Immature natural killer cell (primary cell): ENCODE results near the gene DSCAML1. TPM values are rescaled to one million over a fixed set of nuclear protein-coding genes. Genes with fewer than 3 reads are reported as not detected.
"Not testable (repeated sequence)": the region's sequence is repeated elsewhere in the genome, so short reads cannot be mapped to it uniquely, and the experiment has no call there.

Experiments
- DNase-seq, 3 donors: peaks; one replicate each; pipeline ENCODE4 v3.0.0; 2022; ENCODE audit warnings: mixed read lengths in 1 of 3
- H3K27ac Mint-ChIP-seq, 6 donors: one replicate each; pipeline ENCODE4 v1.8.0; 2020; ENCODE audit warnings: mixed read lengths in 6 of 6, mild to moderate bottlenecking in 5 of 6, inconsistent platforms in 4 of 6, moderate library complexity in 3 of 6
- H3K27me3 Mint-ChIP-seq, 3 donors: one replicate each; pipeline ENCODE4 v1.8.0; 2020 to 2021; ENCODE audit warnings: low read depth in 3 of 3, mild to moderate bottlenecking in 3 of 3, mixed read lengths in 3 of 3, moderate library complexity in 3 of 3, inconsistent platforms in 1 of 3
- H3K36me3 Mint-ChIP-seq, 3 donors: one replicate each; pipeline ENCODE4 v1.8.0; 2020; ENCODE audit warnings: mixed read lengths in 3 of 3, inconsistent platforms in 2 of 3, mild to moderate bottlenecking in 2 of 3
- H3K4me1 Mint-ChIP-seq, 2 donors: one replicate each; pipeline ENCODE4 v1.8.0; 2020; ENCODE audit warnings: inconsistent platforms in 2 of 2, mild to moderate bottlenecking in 2 of 2, mixed read lengths in 2 of 2, moderate library complexity in 1 of 2
- H3K4me3 Mint-ChIP-seq, 5 donors: one replicate each; pipeline ENCODE4 v1.8.0; 2020; ENCODE audit warnings: mild to moderate bottlenecking in 5 of 5, mixed read lengths in 5 of 5, inconsistent platforms in 3 of 5, moderate library complexity in 3 of 5
- H3K9me3 Mint-ChIP-seq, 6 donors: one replicate each; pipeline ENCODE4 v1.8.0; 2020; ENCODE audit warnings: mild to moderate bottlenecking in 6 of 6, mixed read lengths in 6 of 6, inconsistent platforms in 4 of 6, moderate library complexity in 3 of 6
- polyA plus RNA-seq, 3 donors: library from polyadenylated mRNA; unstranded; fragments of 300-500 nt; fragmentation: Illumina TruSeq; gene quantifications; one replicate each; pipeline ENCODE4 v1.2.3, GENCODE V29; 2021

Gene DSCAML1
- polyA plus RNA-seq, 3 donors from 2014 or later = not detected

DNA sequence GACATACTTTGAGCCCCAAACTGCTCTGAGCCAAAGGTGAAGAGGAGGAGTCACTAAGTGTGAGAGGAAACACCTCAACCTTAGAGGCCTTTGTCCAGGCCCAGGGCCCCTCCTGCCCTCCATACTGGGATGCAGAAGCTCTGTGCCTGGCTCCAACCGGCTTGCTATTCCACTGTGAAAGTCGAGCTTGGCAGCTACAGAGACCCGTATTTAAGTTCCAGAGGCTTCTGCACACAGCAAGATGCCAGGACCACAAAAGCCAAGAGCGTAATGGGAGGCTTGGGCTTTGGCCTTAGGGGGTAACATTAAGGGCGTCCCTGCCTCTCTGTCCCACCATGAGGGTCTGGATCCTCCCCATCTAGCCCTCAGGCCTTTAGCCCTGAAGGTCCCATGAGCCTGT is 31.9 kb downstream of the DSCAML1 start:
- H3K27me3 Mint-ChIP-seq = peaks cover 4 to 8% (median 6%) of the 10 kb centered on the region in 3 donors

DNA sequence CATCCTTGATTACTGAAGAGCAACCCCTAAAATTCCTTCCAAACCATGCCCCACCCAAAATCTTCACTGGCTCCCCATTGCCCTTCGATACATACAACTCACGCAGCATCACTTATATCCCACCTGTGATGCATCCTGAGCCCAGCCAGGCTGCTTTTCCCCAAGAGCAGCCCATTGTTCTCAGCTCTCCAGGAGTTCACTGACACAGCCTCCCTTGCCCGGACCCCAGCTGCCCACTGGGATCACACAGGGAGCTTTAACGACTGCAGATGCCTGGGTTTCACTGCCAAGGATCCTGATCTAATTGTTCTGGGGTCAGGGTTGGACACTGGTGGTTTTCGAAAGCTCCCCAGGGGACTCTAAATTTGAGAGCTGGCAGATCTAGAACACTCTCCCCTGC is 33.6 kb downstream of the DSCAML1 start:
- not testable (repeated sequence) for DNase-seq, H3K9me3 Mint-ChIP-seq, H3K27me3 Mint-ChIP-seq, H3K4me3 Mint-ChIP-seq, H3K27ac Mint-ChIP-seq, H3K36me3 Mint-ChIP-seq, H3K4me1 Mint-ChIP-seq

More for the DNA sequence above, 31.9 kb downstream of the DSCAML1 start:
- H3K9me3 Mint-ChIP-seq = no peaks in the 10 kb centered on the region
- no peak for DNase-seq
- no peak overlapping the region for H3K4me3 Mint-ChIP-seq
- H3K4me1 Mint-ChIP-seq = no peaks in the 10 kb centered on the region
- H3K36me3 Mint-ChIP-seq = no peaks in the 10 kb centered on the region
- no peak overlapping the region for H3K27ac Mint-ChIP-seq

DNA sequence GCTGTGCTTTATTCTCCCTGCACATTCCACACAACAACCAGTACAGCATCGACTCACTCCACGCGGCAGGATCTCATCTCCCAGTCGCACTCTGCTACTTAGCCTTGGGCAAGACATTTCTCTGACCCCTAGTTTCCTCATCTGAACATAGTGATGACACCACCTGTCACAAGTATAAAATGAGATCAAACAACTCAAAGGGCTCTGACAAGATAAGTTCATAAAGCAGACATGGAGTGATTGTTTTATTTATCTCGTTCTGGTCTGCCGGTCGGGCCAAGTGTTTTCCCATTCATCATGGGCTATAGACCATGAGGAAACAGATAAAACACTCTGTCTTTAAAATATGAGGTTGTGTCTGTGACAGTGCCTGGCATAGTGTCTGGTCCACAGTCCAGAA is 35.0 kb downstream of the DSCAML1 start:
- H3K4me1 Mint-ChIP-seq = no peaks in the 10 kb centered on the region
- peaks cover 2 to 10% (median 5%) of the 10 kb centered on the region in 3 donors for H3K27me3 Mint-ChIP-seq
- no peak overlapping the region for H3K27ac Mint-ChIP-seq
- no peaks in the 10 kb centered on the region for H3K9me3 Mint-ChIP-seq
- no peak for DNase-seq
- H3K4me3 Mint-ChIP-seq = no peak overlapping the region
- no peaks in the 10 kb centered on the region for H3K36me3 Mint-ChIP-seq

DNA sequence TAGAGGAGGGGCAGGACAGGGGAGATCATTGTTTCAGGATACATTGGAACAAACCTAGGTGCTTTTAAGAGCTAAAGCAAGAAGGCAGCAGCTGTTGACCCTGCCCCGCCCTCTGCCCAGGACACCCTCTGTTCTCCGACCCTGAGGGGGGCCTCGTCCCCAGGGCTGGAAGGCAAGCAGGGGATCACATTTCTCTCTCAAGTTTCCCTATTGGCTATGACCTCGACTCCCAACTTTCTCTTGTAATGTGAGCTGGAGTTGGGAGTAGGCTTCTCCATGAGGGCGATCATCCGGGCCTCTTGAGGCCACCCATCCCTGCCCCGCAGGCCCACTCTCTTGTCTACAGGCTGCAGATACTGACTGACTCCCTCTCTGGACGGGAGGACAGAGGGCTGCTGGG is 37.7 kb downstream of the DSCAML1 start:
- H3K4me3 Mint-ChIP-seq = no peak overlapping the region
- DNase-seq = no peak
- H3K9me3 Mint-ChIP-seq = no peaks in the 10 kb centered on the region
- H3K27me3 Mint-ChIP-seq = peaks cover 0 to 10% (median 2%) of the 10 kb centered on the region in 3 donors
- H3K4me1 Mint-ChIP-seq = no peaks in the 10 kb centered on the region
- no peak overlapping the region for H3K27ac Mint-ChIP-seq
- H3K36me3 Mint-ChIP-seq = no peaks in the 10 kb centered on the region

DNA sequence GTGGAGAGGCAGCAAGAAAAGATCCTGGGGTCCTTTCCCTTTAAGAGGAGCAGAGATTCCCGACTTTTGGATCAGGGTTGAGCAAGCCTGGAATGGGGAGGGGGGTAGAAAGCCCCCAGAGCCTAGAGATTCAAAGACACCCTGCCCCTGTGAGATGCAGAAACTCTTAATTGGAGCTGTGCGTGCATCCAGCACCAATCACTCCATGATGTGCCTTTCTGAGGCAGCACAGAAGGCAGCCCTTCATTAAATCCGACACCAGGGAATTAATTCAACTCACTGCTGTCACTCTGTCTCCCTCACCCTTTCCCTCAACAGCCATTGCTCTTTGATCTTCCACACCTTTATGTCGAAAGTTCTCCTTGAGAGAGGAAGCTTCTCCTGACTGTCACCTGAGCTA is 43.0 kb downstream of the DSCAML1 start:
- Mint-ChIP-seq H3K4me3 (no peak overlapping the region), H3K4me1 (no peaks in the 10 kb centered on the region), H3K27ac (no peak overlapping the region), H3K27me3 (peaks cover 0 to 8% (median 0%) of the 10 kb centered on the region in 3 donors), H3K9me3 (no peaks in the 10 kb centered on the region), H3K36me3 (no peaks in the 10 kb centered on the region)
- no peak for DNase-seq

DNA sequence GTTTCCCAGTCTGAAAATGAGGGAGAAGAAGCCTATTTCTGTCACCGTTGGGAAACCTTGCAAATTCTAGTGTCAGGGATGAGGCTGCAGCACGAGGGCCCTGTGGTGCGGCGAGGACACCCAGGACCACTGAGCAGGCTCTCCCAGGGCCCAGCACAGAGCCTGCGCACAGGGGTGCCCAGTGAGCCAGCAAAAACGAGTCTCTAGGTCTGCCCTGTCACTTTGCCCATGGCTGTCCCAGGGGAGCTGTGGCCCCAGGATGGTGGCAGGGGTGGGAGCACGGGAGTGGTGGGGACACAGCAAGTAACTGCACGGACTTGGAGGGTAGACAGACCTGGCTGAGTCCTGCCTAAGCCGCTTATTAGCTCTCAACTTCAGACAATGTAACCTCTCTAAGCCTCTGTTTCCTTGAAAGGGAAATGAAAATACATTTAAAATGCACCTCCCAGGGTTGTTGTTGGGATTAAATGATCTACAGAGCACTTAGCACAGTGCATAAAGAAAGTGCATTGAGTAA is 44.2 kb downstream of the DSCAML1 start:
- Mint-ChIP-seq H3K9me3 (no peaks in the 10 kb centered on the region), H3K27me3 (peaks cover 0 to 4% (median 0%) of the 10 kb centered on the region in 3 donors), H3K4me3 (no peak overlapping the region), H3K27ac (no peak overlapping the region), H3K36me3 (no peaks in the 10 kb centered on the region), H3K4me1 (no peaks in the 10 kb centered on the region)
- no peak for DNase-seq

DNA sequence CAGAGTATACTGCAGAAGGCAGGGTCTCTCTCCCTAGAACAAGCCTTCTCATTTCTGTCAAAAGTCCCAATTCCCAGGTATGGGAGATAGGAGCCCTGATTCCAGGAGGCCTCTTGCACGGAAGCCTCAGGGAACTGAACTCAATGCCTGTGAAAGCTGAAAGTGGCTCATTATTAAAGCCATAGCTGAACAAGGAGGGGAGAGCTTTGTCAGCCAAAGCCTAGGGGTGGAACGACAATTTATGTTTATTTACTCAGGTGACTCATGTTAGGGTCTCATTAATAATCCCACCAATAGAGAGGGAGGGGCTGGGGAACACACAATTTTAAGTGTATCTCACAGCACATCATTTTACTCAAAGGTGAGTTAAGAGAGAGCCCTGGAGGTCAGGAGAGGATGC is 44.9 kb downstream of the DSCAML1 start:
- Mint-ChIP-seq H3K27me3 (peaks cover 0 to 1% (median 0%) of the 10 kb centered on the region in 3 donors), H3K36me3 (no peaks in the 10 kb centered on the region), H3K4me3 (no peak overlapping the region), H3K27ac (no peak overlapping the region), H3K9me3 (no peaks in the 10 kb centered on the region), H3K4me1 (no peaks in the 10 kb centered on the region)
- no peak for DNase-seq

DNA sequence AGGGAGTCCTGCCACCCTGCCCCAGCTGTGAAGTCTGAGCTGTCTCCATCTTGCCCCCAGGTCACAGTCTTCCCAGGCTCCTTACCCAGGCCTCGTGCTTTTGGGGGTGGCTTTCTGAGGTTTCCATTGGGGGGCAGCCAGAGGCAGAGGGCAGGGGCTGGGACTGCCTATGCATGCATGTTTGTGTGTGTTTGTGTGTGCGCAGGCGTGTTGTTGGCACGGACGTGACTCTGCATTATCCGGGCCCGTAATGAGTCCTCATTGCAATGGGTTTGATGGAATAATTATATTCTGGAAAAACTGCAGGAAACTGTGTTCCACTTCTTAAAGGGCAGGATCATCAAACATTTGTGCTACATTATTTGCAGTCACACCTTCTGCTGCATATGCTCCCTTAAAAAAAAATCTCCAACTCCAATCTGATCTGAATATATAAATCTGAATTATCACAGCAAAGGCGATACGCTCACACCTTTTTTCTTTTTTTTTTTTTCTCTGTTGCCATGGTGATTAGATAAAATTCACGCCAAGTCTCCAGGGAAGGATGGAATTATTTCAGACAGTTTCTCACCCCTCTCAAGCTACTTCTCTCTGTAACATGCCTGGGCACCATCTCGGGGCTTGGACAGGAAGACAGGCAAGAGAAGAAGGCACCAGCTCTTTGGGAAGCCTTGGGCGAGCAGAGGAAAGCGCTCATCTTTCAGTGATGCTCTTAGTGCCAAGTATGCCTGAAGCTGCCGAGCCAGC is 45.9 kb downstream of the DSCAML1 start:
- Mint-ChIP-seq H3K9me3 (no peaks in the 10 kb centered on the region), H3K36me3 (no peaks in the 10 kb centered on the region), H3K27me3 (peaks cover 0 to 1% (median 0%) of the 10 kb centered on the region in 3 donors), H3K4me3 (no peak overlapping the region), H3K4me1 (no peaks in the 10 kb centered on the region), H3K27ac (no peak overlapping the region)
- no peak for DNase-seq

DNA sequence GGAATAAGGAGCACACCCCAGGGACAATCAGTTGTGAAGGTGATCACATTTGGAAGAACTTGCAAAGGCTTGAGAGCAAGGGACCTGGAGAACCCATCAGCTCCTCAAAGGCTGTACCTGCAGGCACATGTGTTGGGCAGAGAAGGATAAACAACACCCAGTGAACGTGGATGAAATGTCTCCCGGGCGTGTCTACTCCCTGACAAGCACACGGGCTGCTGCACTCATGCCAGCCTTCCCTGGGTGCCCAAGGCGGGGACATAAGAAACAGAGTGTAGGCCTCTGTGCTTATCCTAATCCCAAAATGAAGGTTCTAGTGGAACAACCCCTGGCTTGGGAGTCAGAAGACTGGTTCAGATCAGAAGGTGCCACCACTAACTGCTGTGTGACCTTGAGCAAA is 46.7 kb downstream of the DSCAML1 start:
- Mint-ChIP-seq H3K27me3 (peaks cover 0 to 1% (median 0%) of the 10 kb centered on the region in 3 donors), H3K4me1 (no peaks in the 10 kb centered on the region), H3K9me3 (no peaks in the 10 kb centered on the region), H3K4me3 (no peak overlapping the region), H3K27ac (peak overlapping the region in 1 of 6 donors; percentile 24), H3K36me3 (no peaks in the 10 kb centered on the region)
- DNase-seq = no peak

DNA sequence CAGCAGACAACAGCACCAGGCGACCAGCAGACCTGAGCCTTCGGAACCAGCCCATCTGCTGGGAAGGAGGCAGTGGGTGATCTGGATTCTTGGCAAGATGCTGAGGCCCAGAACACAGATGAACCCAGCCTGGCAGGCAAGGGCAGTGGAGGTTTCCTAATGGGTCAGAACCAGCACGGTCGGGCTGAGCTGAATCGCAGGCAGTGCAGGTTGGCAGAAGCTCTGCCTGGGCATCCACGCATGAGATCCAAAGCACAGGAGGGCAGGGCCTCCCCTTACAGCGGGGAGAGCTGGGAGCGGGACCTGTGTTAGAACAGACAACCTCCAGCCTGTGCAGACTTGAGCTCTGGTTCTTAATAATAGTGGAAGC is 47.5 kb downstream of the DSCAML1 start:
- Mint-ChIP-seq H3K4me1 (no peaks in the 10 kb centered on the region), H3K36me3 (no peaks in the 10 kb centered on the region), H3K27me3 (peaks cover 0 to 1% (median 1%) of the 10 kb centered on the region in 3 donors), H3K9me3 (no peaks in the 10 kb centered on the region), H3K4me3 (no peak overlapping the region), H3K27ac (no peak overlapping the region)
- no peak for DNase-seq

DNA sequence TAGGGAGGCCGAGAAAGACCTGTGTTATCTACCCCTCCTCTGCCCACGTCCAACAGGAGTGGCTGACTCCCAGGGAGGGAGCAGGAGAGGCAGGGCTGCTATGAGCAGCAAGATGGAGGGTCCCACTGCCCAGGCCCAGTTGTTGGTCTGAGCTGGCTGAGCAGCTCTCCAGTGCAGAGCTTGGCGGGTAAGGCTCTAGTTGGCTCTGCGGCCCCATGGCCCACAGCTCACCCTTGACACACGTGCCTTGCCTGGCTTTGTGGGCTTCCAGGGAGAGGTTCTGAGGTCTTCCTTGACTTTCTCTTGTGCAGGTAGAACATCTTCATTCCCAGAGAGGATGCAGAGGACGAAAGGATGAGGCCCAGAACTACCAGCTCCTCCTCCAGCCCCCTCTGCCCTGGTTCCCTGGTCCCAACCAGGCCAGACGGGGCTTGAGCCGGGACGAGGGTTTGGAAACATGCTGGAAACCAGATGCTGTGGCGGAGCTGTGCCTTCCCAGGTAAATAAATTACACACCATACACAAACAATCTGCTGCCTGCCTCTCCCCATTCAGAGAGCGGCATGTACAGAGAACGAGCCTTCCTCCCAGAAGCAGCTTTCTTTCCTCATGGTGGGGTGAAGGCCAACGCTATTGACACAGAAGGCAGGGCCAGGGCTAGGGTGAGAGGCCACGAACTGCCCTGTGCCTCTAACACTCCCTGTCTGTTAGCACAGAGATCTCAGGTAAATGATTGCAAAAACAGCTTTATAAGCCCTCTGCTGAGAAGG is 48.1 kb downstream of the DSCAML1 start:
- no peaks in the 10 kb centered on the region for H3K36me3 Mint-ChIP-seq
- H3K27me3 Mint-ChIP-seq = peaks cover under 1 to 1% (median 1%) of the 10 kb centered on the region in 3 donors
- no peak overlapping the region for H3K27ac Mint-ChIP-seq
- H3K4me3 Mint-ChIP-seq = no peak overlapping the region
- no peak for DNase-seq
- H3K9me3 Mint-ChIP-seq = peaks cover 0 to 2% (median 0%) of the 10 kb centered on the region in 6 donors
- H3K4me1 Mint-ChIP-seq = no peaks in the 10 kb centered on the region

DNA sequence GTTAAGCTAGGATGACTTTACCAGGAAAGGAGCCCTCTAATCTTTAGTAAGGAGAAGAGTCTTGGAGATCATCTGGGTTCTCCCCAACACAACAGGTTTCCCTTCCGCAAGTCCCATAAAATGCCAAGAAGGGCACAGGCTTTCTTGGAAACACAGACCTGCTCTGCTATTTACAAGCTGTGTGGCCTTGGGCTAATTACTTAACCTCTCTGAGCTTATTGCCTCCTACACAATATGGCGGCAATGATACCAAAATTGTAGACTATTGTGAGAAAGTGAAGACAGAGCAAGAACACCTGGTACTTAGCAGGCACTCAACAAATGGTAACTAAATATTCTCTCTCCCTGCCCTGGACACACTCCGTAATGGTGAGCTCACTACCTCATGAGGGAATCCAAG is 49.1 kb downstream of the DSCAML1 start:
- Mint-ChIP-seq H3K27ac (no peak overlapping the region), H3K4me1 (no peaks in the 10 kb centered on the region), H3K9me3 (peaks cover 0 to 2% (median 0%) of the 10 kb centered on the region in 6 donors), H3K4me3 (no peak overlapping the region), H3K36me3 (no peaks in the 10 kb centered on the region), H3K27me3 (peaks cover 1 to 7% (median 4%) of the 10 kb centered on the region in 3 donors)
- no peak for DNase-seq

DNA sequence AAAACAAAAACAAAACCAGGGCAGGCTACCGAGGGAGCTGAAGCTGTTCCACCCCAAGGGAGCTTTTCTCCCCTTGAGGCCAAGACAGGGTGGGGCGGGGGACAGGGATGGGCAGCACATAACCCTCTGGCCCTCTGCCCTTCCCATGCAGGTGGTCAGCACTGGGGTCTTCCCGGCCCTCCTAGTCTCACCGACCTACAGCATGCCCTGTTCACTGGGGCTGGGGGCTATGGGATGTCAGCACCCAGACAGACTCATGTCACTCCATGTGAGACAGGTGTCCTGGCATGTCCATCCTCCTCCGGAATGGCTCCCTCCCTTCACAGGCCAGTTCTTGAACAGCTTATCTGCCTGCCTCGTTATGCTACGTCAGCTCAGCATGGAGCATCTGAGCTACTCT is 51.7 kb downstream of the DSCAML1 start:
- Mint-ChIP-seq H3K4me1 (no peaks in the 10 kb centered on the region), H3K27ac (no peak overlapping the region), H3K9me3 (peaks cover 0 to 2% (median 0%) of the 10 kb centered on the region in 6 donors), H3K4me3 (no peak overlapping the region), H3K36me3 (no peaks in the 10 kb centered on the region), H3K27me3 (peaks cover 6 to 7% (median 6%) of the 10 kb centered on the region in 3 donors)
- DNase-seq = no peak

DNA sequence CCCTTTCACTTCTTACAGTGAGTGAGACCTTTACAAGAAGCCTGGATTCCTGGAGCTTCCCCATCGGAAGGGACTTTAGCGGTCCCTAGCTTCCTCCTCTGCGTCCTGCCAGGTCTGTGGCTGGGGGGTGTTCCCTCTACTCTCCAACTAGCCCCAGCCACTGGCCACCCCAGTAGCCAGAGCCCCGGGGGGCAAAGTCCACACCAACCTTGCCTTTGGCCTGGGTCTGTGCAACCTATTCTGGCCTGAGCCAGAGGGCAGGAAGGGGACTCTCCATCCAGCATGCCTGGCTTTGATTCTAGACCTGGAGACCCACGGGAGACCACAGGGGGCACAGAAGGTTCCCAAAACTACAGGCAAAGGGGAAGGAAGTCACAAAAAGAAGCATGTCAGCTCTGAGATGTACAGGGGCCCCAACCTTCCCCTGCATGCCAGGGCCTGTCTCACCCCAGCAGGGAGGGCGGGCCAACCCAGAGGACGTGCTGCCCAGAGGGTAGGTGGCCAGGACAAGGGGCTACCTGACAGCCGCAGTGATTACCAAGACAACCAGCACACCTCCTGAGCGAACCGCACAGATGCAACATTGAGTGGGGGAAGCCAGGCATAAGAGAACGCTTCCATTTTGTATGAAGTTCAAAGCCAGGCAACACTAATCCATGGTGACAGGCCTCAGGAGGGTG is 52.4 kb downstream of the DSCAML1 start:
- peaks cover 6 to 7% (median 6%) of the 10 kb centered on the region in 3 donors for H3K27me3 Mint-ChIP-seq
- peaks cover 0 to 2% (median 0%) of the 10 kb centered on the region in 6 donors for H3K9me3 Mint-ChIP-seq

More for the DNA sequence above, 52.4 kb downstream of the DSCAML1 start:
- Mint-ChIP-seq H3K4me1 (no peaks in the 10 kb centered on the region), H3K36me3 (no peaks in the 10 kb centered on the region), H3K27ac (no peak overlapping the region), H3K4me3 (no peak overlapping the region)
- DNase-seq = no peak
